ENCODE results near the gene CFAP54. TPM values are rescaled to one million over a fixed set of nuclear protein-coding genes. Genes with fewer than 3 reads are reported as not detected.

Gene CFAP54
- total RNA-seq, 1 experiment from 2014 or later = 0.64 TPM

GRCh38 chr12:96495155-96495554 lies 5.8 kb downstream of the CFAP54 start:
- TF ChIP-seq TCF7L2 (IDR thresholded peaks at IDR 0.05; ENCODE audit: low read depth, low read length) = no peak
- TF ChIP-seq SIN3A (IDR thresholded peaks at IDR 0.05; ENCODE audit: borderline replicate concordance, insufficient read depth, low read depth, low read length) = no peak
- TF ChIP-seq, protein P1, sequence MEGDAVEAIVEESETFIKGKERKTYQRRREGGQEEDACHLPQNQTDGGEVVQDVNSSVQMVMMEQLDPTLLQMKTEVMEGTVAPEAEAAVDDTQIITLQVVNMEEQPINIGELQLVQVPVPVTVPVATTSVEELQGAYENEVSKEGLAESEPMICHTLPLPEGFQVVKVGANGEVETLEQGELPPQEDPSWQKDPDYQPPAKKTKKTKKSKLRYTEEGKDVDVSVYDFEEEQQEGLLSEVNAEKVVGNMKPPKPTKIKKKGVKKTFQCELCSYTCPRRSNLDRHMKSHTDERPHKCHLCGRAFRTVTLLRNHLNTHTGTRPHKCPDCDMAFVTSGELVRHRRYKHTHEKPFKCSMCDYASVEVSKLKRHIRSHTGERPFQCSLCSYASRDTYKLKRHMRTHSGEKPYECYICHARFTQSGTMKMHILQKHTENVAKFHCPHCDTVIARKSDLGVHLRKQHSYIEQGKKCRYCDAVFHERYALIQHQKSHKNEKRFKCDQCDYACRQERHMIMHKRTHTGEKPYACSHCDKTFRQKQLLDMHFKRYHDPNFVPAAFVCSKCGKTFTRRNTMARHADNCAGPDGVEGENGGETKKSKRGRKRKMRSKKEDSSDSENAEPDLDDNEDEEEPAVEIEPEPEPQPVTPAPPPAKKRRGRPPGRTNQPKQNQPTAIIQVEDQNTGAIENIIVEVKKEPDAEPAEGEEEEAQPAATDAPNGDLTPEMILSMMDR (IDR thresholded peaks at IDR 0.05) = no peak
- TF ChIP-seq POLR2AphosphoS5 (IDR thresholded peaks at IDR 0.05; ENCODE audit: low read depth, low read length) = no peak
- TF ChIP-seq REST (IDR thresholded peaks at IDR 0.05; ENCODE audit: insufficient read depth in 1 of 2, low read depth in 2 of 2, low read length in 1 of 2) = no peak
- ChIA-PET POLR2A (no interaction called here), CTCF (no interaction called here)
- Histone ChIP-seq H3K4me3 (ENCODE audit: low read depth in 2 of 2, low read length in 2 of 2) (no peak overlapping the region), H3K27me3 (ENCODE audit: control insufficient read depth, insufficient read depth, low read length) (no peaks in the 10 kb centered on the region), H3K4me1 (ENCODE audit: control insufficient read depth, insufficient read depth, low read length) (no peaks in the 10 kb centered on the region), H3K36me3 (ENCODE audit: control insufficient read depth, insufficient read depth, low read length) (no peaks in the 10 kb centered on the region), H3K27ac (ENCODE audit: low read length) (no peak overlapping the region), H3K9me3 (ENCODE audit: control insufficient read depth, insufficient read depth, low read depth, low read length) (no peaks in the 10 kb centered on the region)
- intact Hi-C loops (cut with micrococcal nuclease; ENCODE audit: unreplicated experiment) = no loop called here
- in situ Hi-C loops (cut with HindIII; ENCODE audit: low pct_unique_long_range_greater_than_20kb, low sequenced_read_pairs) = no loop called here
- BruUV-seq (replicated peaks) = no TSS peak
- no peak for DNase-seq (ENCODE audit: low read depth, low spot score)
- no peak for ATAC-seq

- intact Hi-C loops (cut with micrococcal nuclease; ENCODE audit: unreplicated experiment) (no loop called here), in situ Hi-C loops (cut with HindIII; ENCODE audit: low pct_unique_long_range_greater_than_20kb, low sequenced_read_pairs) (no loop called here)
Measured at GRCh38 chr12:96495841-96496545, 6.6 kb downstream of the CFAP54 start.

More at GRCh38 chr12:96495841-96496545, 6.6 kb downstream of the CFAP54 start:
- Histone ChIP-seq H3K4me3 (ENCODE audit: low read depth in 2 of 2, low read length in 2 of 2) (no peak overlapping the region), H3K27ac (ENCODE audit: low read length) (no peak overlapping the region), H3K27me3 (ENCODE audit: control insufficient read depth, insufficient read depth, low read length) (no peaks in the 10 kb centered on the region), H3K4me1 (ENCODE audit: control insufficient read depth, insufficient read depth, low read length) (0 out of 2 replicates have a peak, but pooled peaks cover 1% of the 10 kb centered on the region), H3K36me3 (ENCODE audit: control insufficient read depth, insufficient read depth, low read length) (no peaks in the 10 kb centered on the region), H3K9me3 (ENCODE audit: control insufficient read depth, insufficient read depth, low read depth, low read length) (no peaks in the 10 kb centered on the region)
- ChIA-PET CTCF (interaction anchor here (0.6 kb wide), 1 partner anchor 115 kb away, joined by 3 read pairs; no protein-coding TSS in a partner anchor), POLR2A (no interaction called here)
- ATAC-seq = no peak
- TF ChIP-seq POLR2AphosphoS5 (IDR thresholded peaks at IDR 0.05; ENCODE audit: low read depth, low read length) (no peak), TCF7L2 (IDR thresholded peaks at IDR 0.05; ENCODE audit: low read depth, low read length) (no peak), SIN3A (IDR thresholded peaks at IDR 0.05; ENCODE audit: borderline replicate concordance, insufficient read depth, low read depth, low read length) (no peak), REST (IDR thresholded peaks at IDR 0.05; ENCODE audit: insufficient read depth in 1 of 2, low read depth in 2 of 2, low read length in 1 of 2) (no peak)
- TF ChIP-seq, protein P1 (IDR thresholded peaks at IDR 0.05) = no peak
- BruUV-seq (replicated peaks) = no TSS peak
- DNase-seq (ENCODE audit: low read depth, low spot score) = no peak
